GM18502 (cell line): ENCODE data around the gene C9orf57.
"Not testable (repeated sequence)": the region's sequence is repeated elsewhere in the genome, so short reads cannot be mapped to it uniquely, and the experiment has no call there.

Experiments
- ATAC-seq: cut with Tn5 transposase; IDR thresholded peaks from one replicate; pipeline ENCODE4 v1.9.1; 2021; ENCODE audit warnings: mild to moderate bottlenecking; ENCODE audit not compliant: unreplicated experiment, poor library complexity

The C9orf57 gene, protein sequence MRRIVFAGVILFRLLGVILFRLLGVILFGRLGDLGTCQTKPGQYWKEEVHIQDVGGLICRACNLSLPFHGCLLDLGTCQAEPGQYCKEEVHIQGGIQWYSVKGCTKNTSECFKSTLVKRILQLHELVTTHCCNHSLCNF

DNA sequence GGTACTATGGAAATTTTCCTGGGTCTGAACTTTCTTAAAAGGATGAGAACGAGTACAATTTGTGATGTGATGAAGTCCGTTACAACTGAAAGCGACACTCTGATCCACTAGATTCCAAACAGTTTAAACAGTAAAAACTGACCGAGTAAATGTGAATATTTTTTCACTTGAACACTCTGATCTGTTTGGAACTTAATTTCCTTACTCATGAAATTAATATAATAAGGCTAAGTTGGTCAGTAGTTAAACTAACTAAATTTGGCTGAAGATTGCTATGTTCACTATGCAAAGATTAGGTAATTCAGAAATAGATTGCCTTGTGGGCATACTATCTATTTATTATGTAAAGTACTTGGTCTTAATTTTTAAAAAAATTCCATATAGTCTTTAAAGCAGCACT, at the start of gene C9orf57:
Gene C9orf57, minus strand, starts transcription at position 101 of the 400 bp plus-strand sequence. CDS start 1,282 bp downstream, outside the sequence.
- ATAC-seq: no peak

DNA sequence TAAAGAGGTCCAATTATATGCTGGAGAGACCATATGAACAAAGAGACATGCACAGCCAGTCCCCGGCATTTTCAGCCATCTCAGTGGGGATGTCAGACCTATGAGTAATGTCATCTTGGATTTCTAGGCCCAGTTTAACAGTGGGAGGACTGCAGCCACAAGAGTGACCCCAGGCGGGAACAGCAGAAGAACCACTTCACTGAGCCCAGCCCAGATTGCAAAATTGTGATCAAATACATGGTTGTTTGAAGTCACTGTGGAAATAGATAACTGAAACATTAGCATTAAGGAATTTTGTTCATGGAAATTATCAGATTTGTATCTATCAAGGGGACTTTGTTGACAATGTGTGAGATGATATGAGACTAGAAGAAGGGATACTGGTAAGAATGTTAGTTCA, 42.1 kb upstream of the C9orf57 start:
- ATAC-seq: no peak

DNA sequence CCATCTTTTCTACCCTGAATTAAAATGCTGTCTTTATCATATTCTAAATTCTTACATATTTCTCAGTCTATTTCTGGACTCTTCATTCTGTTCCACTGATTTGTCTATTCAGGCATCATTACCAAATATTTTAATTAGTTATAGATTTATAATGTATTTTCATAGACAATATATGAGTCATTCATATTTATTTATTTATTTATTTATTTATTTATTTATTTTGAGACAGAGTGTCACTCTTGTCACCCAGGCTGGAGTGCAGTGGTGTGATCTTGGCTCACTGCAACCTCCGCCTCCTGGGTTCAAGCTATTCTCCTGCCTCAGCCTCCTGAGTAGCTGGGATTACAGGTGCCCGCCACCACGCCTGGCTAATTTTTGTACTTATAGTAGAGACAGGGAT, 35.1 kb upstream of the C9orf57 start:
- not testable (repeated sequence) for ATAC-seq

DNA sequence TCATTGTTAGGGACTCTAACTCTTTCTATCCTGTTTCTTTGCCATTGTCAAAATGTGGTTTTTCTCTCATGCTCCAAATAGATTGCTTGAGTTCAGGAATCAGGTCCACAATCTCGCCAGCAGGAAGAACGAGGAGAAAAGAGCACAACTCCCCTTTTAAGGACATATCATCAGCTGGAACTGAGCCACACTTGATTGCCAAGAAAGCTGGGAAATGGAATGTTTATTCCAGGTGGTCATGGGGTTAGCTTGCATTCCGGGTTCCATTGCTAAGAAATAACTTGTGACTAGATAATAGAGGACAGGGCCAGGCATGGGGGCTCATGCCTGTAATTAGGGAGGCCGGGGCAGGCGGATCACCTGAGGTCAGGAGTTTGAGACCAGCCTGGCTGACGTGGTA, 32.4 kb upstream of the C9orf57 start:
- no peak for ATAC-seq

DNA sequence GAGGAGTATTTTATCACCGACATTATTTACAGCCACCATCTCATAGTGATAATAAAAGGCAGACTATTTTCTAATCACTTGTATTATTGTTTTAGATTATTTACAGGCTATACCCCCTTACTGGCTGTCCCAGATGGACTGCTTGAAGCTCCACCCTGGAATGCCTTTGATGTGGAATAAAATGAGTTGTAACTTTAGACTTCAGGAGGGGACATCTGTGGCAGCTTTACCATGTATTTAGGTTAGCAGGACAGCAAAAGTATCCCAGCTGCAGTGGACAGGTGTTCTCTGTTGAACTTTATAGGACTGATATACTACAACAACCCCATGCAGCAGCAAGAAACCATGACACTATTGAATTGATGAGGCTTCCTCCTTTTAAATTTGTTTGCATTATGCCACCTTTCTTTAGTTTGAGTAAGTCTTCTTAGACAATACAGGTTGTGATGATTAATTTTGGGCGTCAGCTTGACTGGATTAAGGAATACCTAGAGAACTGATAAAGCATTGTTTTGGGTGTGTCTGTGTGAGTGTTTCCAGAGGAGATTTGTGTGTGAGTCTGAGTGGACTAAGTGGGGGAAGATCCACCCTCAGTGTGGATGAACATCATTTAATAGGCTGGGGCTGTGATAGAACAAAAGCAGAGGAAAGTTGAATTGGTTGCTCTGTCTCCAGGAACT, 29.2 kb upstream of the C9orf57 start:
- ATAC-seq: no peak

DNA sequence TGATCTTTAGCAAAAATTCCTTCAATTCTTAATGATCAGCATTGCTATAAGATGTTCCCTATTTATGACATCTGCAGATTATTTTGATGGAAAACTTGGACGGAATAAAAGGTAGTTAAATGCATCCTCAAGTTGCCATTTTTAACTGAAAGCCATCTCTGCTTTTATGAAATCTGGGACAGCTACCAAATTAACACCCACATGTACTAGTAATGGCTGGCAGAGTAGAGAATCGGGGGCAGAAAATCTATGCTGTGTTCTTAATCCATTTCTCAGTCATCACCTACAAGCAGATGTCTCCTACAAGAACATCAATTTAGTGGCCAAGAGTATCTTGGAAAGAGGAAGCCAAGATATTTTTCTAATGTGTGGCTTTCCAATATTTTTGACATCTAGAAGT, 22.1 kb upstream of the C9orf57 start:
- ATAC-seq: no peak

DNA sequence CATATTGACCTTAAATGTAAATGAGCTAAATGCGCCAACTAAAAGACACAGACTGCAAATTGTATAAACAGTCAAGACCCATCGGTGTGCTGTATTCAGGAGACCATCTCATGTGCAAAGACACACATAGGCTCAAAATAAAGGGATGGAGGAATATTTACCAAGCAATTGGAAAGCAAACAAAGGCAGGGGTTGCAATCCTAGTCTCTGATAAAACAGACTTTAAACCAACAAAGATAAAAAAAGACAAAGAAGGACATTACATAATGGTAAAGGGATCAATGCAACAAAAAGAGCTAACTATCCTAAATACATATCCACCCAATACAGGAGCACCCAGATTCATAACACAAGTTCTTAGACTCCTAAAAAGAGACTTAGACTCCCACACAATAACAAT, 14.3 kb upstream of the C9orf57 start:
- ATAC-seq: not testable (repeated sequence)

DNA sequence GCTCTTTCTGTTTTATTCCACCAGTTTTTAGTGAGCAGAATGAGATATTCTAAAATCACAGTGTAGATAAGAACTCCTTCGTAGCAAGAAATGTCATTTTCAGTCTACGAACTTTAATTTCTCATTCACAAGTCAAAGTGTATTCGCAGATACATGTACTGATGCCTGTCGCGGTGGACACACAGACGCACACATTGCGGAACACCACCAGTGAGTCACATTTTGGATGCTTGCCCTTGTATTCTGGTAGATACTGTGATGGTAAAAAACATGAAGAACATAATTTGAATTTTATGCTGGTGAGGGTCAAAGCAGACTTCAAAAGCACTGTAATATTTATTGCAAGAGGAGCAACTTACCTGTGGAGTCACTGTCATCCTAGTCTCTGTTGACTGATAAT, 4.7 kb upstream of the C9orf57 start:
- ATAC-seq: no peak

DNA sequence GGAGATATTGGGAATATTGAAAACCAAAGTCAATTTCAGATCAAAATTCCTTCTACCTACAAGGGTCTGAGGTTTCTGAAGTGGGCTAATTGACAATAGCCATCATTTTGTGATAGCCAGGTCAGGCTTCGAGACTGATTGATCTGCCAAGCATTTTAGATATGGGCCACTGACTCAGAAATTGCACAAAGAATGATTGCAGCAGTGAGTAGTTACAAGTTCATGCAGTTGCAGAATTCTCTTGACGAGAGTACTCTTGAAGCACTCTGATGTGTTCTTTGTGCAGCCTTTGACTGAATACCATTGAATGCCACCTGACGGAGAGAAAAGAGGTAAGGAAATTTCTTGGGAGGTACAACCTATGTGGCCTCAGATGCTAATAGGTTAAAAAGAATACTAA, 8.3 kb downstream of the C9orf57 start:
- ATAC-seq: no peak

DNA sequence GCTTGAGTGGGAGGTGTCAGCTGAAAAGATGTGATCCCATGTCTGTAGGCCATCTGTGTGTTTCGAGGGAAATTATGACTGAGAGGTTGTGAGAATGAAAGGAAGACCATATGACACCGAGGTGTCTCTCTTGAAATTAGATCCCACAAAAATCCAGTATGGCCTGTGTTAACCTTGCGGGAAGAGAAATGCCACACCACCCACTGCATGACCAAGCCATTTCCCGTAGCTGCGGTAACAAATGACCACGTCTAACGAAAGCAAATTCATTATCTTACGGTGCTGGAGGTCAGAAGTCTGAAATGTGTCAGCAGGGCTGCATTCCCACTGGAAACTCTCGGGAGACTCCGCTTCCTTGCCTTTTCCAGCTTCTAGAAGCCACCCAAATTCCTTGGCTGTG, 11.6 kb downstream of the C9orf57 start:
- ATAC-seq: no peak

DNA sequence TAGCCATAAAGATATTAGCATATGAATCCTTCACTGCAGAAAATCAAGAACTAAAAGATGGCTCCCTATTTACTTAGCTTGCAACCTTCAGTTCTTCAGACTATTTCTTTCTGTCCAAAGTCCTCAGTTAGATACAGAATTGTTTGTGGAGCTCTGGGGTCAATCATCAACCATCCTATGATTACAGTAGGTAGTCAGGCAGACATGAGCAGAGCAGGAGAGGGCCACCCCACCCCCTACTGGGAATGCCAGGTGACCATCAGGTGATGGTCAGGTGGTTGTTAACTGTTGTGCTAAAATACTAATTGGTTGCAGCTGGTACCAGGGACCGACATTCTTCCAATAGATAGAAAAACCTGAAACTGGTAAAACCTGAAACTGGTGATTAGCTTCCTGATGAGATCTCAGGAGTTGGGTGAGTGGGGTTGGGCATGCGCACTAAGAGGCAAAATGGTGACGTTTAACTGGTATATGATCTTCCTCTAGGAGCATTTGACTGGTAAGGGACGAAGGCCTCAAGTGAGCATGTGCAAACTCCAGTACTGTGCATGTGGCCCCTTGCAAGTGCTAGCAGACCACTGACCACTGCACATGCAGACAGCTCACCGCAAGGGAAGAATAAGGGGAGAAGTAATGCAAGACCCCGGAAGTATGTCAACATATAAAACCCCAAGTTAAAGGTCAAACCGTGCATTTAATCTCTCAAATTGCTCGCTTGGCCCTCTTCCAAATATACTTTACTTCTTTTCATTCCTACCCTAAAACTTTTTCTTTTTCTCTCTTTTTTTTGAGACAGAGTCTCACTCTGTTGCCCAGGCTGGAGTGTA, 13.6 kb downstream of the C9orf57 start:
- ATAC-seq: no peak

DNA sequence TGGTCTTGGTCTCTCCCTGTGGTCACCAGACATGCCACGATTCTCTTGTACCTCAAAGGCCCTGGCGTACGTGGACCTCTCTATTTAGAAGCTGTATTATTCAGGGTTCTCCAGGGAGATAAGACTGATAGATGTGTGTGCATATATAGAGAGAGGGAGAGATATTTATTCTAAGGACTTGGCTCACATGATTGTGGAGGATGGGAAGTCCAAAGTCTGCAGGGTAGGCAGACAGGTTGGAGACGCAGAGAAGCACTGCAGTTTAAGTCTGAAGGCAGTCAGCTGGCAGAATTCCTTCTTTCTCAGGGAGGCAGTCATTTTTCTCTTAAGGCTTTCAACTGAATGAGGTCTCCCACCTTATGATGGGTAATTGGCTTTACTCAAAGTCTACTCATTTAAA, 16.3 kb downstream of the C9orf57 start:
- no peak for ATAC-seq

DNA sequence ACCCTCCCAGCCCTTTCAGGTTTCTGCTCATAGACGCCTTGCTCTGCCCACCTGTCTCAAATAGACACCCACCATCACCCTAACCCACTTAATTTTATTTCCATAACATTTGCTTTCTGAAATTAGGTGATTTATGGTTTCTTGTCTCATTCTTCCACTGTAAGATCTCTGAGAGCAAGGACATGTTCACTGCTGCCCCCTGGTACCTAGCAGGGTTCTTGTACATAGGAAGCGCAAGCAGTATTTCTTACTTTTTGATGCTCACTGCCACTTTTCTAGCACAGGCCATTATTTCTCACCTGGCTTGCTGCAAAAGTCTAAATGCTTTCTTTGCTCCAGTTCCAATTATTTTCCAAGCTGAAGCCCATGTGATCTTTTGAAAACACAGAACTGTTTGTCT, 16.8 kb downstream of the C9orf57 start:
- no peak for ATAC-seq

DNA sequence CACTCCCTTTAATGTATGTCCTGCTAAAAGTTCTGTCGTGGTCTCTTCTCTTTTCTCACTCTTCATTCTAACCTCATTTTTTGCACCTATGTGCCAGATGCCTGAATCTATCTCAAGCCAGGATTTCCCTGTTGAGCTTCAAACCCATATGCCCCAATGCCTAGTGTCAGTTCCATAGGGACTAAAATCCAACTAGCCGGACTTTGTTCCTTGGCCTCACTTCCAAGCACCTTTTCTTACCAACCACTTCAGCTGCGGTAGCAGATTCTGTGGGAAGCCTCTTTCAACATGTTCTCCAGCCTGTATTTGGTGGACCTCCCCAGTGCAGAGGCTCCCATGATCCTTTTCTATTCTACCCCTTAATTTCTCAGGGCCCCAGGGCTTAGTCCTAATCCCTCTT, 17.5 kb downstream of the C9orf57 start:
- no peak for ATAC-seq

DNA sequence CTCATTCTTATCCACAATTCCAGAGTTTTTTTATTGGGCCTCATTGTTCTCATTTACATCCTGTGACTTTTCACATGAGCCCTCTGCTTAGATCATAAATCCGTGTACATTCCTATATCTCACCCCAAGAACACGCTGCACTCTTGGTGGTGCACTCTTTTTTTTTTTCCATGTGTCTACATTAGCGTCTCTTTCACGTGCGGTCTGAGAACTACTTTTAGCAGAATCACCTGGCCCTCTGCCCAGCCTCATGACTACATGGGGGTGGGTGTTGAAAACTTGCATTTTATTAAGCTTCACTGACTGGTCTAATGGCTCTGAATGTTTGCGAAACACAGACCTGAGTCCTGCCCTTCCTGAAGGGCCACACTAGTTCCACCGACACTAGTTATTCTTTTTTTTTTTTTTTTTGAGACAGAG, 18.6 kb downstream of the C9orf57 start:
- no peak for ATAC-seq

DNA sequence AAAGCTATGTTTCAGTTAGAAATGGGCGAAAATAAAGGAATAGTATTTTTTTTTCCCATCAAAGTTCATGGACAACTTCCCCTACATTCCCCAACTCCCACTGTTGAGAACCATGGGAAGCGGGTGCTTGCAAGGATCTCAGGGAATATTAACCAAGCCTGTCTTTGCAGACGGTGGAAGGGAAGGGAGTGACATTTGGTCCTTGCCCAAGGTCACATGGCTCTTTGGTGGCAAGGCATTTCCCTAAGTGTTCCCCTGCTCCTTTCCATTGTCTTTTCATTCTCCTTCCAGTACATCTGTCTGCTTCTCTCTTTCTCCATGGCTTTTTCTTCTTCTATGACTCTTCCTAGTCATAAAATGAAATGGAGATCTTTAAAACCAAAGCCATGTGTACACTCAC, 19.0 kb downstream of the C9orf57 start:
- ATAC-seq: no peak

DNA sequence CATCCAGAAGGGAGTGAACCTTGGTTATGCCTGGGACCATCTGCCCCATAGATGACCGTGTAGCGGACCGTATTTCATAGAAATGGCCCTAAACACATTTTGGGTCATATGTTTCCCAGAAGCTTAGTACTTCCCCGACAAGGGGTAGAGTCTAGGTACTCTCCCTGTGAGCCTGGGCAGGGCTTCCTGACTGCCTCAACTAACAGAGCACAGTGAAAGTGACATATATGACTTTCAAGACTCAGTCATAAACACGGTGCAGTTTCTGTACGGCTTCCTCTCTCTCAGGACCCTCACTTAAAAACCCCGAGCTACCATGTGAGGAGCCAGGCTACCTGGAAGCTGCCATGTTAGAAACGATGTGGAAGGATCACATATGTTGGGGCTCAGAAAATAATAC, 20.9 kb downstream of the C9orf57 start:
- peak; percentile 46 for ATAC-seq

DNA sequence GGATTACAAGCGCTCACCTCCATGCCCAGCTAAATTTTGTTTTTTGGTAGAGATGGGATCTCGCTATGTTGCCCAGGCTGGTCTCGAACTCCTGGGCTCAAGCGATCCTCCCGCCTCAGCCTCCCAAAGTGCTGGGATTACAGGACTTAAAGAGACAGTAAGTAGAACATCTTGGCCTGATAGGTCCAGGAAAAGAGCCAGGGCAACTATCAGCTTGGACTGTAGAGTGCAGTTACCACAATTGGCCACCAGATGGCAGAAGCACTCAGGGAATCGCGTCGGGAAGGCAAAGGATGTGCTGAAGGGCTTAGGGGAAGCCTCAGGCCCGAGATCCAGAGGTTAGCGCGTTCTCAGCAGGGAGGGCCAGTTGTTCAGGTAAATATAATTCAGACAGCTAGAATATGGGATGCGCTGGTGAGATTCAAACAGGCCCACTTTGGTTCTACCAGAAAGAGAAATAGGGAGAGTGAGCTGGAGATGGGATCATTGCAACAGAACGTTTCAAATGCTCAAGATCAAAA, 21.5 kb downstream of the C9orf57 start:
- ATAC-seq: peak; percentile 86

DNA sequence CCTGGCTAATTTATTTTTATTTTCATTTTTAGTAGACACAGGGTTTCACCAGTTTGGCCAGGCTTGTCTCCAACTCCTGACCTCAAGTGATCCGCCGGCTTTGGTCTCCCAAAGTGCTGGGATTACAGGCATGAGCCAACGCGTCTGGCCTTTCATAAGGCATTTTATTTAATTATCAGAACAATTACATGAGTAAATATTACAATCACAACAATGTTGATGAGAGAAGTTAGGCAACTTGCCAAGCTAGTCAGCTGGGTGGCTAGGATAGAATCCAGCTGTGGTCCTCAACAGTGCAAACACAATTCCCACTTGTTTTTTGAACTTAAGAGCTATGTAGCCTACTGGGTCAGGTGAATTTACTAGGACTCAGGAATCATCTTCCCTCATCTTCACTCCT, 22.0 kb downstream of the C9orf57 start:
- no peak for ATAC-seq

DNA sequence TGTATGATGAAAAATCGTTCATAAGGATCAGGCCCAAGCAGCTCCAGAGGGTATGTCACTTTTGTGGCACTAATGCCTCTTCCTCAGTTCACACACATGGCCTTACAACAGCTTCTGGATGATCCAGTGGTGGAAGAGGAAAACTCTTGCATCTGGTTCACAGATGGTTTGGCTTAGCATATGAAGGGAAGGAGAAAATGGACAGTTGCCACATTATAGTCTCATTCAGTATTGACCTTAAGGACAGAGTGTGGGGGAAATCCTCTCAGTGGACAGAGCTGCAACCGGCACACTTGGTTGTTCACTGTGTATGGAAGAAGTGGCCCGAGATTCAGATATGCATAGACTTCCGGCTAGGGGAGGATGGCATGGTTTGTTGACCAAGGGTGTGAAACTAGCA, 22.8 kb downstream of the C9orf57 start:
- no peak for ATAC-seq

DNA sequence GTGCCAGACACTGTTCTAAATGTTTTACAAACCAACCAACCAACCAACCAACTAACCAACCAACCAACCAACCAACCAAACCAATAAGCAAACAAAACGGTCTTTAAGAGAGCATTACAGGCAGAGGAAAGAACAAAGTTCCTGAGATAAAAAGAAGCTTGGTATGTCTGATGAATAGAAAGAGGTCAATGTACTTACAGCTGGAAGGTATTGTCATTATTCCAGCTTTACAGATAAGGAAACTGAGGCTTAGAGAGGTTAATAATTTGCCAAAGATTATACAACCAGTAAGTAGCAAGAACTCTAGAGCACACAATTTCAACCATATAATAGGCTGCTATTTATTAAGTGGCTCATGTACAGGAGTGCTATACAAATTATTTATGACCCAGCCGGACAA, 29.6 kb downstream of the C9orf57 start:
- ATAC-seq: no peak
